RWPE2 (cell line): ENCODE measurements around the gene PRKAG2.
A peak's percentile ranks its signal among the peaks of the same experiment; 100 is the strongest.
"Not testable (repeated sequence)": the region's sequence is repeated elsewhere in the genome, so short reads cannot be mapped to it uniquely, and the experiment has no call there.

ENCODE experiments used
- ATAC-seq: fragments of 200-7000 bp; cut with Tn5 transposase; 3 replicates; pipeline ENCODE4 v1.9.1; 2021; ENCODE audit warnings: low read depth
- DNase-seq: peaks from one replicate; pipeline ENCODE4 v3.0.0-alpha.2; 2020; ENCODE audit warnings: low spot score
- H3K27ac ChIP-seq: fragments of 450-650 bp; 2 replicates; pipeline ENCODE4 v1.5.1; 2017; ENCODE audit warnings: mild to moderate bottlenecking; ENCODE audit not compliant: poor library complexity, severe bottlenecking
- H3K27me3 ChIP-seq: fragments of 250-450 bp; sonication (Bioruptor Pico); 2 replicates; pipeline ENCODE4 v1.5.1; 2021; ENCODE audit warnings: mild to moderate bottlenecking, moderate library complexity; ENCODE audit not compliant: insufficient read depth, poor library complexity, severe bottlenecking
- H3K36me3 ChIP-seq: fragments of 250-450 bp; sonication (Bioruptor Pico); 2 replicates; pipeline ENCODE4 v1.5.1; 2020; ENCODE audit warnings: low read depth, mild to moderate bottlenecking, moderate library complexity
- H3K4me1 ChIP-seq: fragments of 250-450 bp; sonication (Bioruptor Pico); 2 replicates; pipeline ENCODE4 v1.5.1; 2021; ENCODE audit warnings: mild to moderate bottlenecking, moderate library complexity; ENCODE audit not compliant: insufficient read depth, poor library complexity, severe bottlenecking
- H3K4me3 ChIP-seq: fragments of 250-450 bp; sonication (Bioruptor Pico); 2 replicates; pipeline ENCODE4 v1.5.1; 2021; ENCODE audit warnings: mild to moderate bottlenecking, moderate library complexity; ENCODE audit not compliant: severe bottlenecking
- H3K9me3 ChIP-seq: fragments of 250-450 bp; sonication (Bioruptor Pico); 2 replicates; pipeline ENCODE4 v1.5.1; 2021; ENCODE audit warnings: mild to moderate bottlenecking, moderate library complexity; ENCODE audit not compliant: severe bottlenecking
- TF ChIP-seq, protein P1 (sequence below): fragments of 450-650 bp; IDR thresholded peaks from one replicate; pipeline ENCODE4 v1.5.1; 2017; ENCODE audit warnings: mild to moderate bottlenecking, moderate library complexity; ENCODE audit not compliant: poor library complexity, severe bottlenecking

Gene PRKAG2

DNA sequence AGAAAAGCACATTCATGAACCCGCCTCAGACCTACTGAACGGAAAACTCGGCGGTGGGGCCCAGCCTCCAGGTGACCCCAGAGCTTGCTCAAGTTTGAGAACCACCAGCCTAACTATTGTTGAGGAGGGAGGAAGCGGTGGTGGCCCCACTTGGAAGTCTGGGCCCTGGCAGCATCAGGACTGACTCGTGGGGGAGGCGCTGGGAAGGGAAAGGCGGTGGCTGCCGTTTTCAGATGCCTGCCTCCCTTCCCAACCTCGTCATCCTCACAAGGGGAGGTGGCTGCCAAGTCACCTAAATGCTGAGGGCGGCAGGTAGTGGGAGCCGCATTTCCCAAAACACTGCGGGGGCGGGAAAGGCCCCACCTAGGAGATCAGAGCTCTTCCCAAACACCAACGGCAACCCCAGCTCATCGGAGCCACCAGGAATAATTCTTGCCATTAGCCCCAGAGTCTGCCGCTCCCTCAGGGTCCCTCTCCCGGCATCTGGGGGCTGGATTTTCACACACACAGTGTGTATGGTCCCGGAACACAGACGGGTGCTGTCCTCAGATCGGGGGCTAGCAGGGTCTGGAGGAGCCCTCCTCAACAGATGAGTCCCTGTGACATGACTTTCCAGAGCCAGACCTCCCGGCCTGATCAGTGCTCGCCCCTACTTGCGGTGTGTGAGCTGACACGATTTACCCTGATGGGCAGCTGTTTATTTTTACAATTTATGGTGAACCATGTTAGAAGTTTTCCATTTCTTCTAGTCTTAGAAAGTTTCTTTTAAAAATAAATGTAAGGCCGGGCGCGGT, 31.3 kb downstream of the PRKAG2 start:
- H3K27me3 ChIP-seq = no peaks in the 10 kb centered on the region
- TF ChIP-seq, protein P1, sequence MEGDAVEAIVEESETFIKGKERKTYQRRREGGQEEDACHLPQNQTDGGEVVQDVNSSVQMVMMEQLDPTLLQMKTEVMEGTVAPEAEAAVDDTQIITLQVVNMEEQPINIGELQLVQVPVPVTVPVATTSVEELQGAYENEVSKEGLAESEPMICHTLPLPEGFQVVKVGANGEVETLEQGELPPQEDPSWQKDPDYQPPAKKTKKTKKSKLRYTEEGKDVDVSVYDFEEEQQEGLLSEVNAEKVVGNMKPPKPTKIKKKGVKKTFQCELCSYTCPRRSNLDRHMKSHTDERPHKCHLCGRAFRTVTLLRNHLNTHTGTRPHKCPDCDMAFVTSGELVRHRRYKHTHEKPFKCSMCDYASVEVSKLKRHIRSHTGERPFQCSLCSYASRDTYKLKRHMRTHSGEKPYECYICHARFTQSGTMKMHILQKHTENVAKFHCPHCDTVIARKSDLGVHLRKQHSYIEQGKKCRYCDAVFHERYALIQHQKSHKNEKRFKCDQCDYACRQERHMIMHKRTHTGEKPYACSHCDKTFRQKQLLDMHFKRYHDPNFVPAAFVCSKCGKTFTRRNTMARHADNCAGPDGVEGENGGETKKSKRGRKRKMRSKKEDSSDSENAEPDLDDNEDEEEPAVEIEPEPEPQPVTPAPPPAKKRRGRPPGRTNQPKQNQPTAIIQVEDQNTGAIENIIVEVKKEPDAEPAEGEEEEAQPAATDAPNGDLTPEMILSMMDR = no peak
- no peaks in the 10 kb centered on the region for H3K9me3 ChIP-seq
- no peaks in the 10 kb centered on the region for H3K36me3 ChIP-seq
- H3K4me1 ChIP-seq = no peaks in the 10 kb centered on the region
- no peak for ATAC-seq
- no peak overlapping the region for H3K27ac ChIP-seq
- H3K4me3 ChIP-seq = no peak overlapping the region
- DNase-seq = no peak

DNA sequence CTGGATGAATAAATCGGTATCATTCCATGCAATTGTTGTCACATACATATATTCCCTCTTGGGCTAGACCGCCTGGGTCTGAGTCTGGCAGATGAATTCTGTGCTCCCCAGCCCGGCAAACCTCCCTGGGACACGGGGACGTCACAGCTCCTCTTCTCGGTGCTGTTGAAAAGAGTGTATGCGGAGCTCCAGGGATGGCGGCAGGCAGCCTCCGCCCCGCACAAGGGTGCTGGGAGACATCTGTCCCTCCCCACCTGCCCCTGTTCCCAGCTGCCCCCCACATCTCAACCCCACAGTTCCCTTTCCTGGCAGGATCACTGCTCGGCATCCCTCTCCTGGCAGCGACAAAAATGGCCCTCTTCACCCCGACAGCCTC, 32.1 kb downstream of the PRKAG2 start:
- H3K4me1 ChIP-seq = no peaks in the 10 kb centered on the region
- no peak overlapping the region for H3K27ac ChIP-seq
- no peaks in the 10 kb centered on the region for H3K27me3 ChIP-seq
- no peak overlapping the region for H3K4me3 ChIP-seq
- no peak for ATAC-seq
- TF ChIP-seq, protein P1 = no peak
- peak; percentile 20 for DNase-seq
- H3K9me3 ChIP-seq = no peaks in the 10 kb centered on the region
- H3K36me3 ChIP-seq = no peaks in the 10 kb centered on the region

DNA sequence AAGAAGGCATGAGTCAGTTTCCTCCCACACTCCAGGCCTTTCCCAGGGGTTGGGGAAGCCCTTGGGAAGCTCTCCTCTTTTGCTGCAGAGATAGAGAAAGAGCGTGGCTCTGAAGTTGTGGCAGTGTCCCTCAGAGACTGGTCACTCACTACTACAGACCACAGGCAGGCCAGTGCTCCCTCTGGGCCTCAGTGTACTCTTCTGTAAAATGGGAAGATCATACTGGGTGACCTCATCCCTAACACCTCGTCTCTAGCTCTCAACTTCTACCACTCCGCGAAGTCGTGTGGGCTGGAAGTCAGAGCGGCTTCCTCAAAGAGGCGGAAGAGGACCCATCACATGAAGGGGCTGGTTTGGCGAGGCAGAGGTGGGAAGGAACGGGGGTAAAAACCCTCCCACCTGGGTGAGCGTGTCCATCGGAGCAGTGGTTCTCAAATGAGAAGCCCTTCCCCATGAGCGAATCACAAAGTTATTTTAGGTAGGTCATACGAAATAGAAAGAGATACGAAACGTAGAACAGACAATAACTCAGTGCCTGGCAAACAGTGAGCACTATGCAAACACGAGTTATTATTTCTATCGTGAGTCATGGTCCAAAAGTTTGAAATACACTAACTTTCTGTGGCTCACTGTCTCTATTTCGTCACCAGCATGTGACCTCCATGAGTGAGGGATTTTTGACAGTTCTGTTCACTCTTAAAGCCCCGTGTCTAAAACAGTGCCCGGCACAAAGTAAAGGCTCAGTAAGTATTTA, 32.7 kb downstream of the PRKAG2 start:
- Histone ChIP-seq H3K9me3 (no peaks in the 10 kb centered on the region), H3K4me3 (no peak overlapping the region), H3K27me3 (no peaks in the 10 kb centered on the region), H3K4me1 (no peaks in the 10 kb centered on the region), H3K36me3 (no peaks in the 10 kb centered on the region), H3K27ac (no peak overlapping the region)
- DNase-seq (peak; percentile 46), ATAC-seq (peak; percentile 84)
- TF ChIP-seq, protein P1 = no peak

DNA sequence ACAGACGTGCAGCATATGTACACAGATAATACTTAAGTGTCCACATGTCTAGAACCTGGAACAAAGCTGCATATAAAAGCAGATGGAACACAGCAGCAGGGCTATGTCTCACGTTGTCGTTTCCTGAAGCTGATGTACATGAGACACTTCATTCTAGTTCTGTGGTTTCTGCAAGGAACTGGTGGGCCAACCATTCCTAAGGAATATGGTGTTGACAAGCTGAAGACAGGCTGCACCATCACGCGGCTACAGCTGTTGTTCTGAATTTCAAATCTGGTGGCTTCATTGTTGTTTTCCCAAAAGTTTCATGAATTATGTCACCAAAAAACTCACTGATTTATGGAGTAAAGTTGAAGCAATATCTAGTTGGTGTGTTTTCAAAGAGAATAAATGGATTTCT, 33.7 kb downstream of the PRKAG2 start:
- no peak overlapping the region for H3K27ac ChIP-seq
- H3K4me3 ChIP-seq = no peak overlapping the region
- TF ChIP-seq, protein P1 = no peak
- no peaks in the 10 kb centered on the region for H3K9me3 ChIP-seq
- peak; percentile 2 for DNase-seq
- no peaks in the 10 kb centered on the region for H3K4me1 ChIP-seq
- H3K27me3 ChIP-seq = no peaks in the 10 kb centered on the region
- ATAC-seq = no peak
- H3K36me3 ChIP-seq = no peaks in the 10 kb centered on the region

DNA sequence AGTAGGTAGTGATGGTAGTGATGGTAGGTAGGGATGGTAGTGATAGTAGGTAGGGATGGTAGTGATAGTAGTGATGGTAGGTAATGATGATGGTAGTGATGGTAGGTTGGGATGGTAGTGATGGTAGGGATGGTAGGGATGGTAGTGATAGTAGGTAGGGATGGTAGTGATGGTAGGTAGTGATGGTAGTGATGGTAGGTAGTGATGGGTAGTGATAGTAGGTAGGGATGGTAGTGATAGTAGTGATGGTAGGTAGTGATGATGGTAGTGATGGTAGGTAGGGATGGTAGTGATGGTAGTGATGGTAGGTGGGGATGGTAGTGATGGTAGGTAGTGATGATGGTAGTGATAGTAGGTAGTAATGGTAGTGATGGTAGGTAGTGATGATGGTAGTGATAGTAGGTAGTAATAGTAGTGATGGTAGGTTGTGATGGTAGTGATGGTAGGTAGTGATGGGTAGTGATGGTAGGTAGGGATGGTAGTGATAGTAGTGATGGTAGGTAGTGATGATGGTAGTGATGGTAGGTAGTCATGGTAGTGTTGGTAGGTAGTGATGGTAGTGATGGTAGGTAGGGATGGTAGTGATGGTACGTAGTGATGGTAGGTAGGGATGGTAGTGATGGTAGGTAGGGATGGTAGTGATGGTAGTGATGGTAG, 35.4 kb downstream of the PRKAG2 start:
- H3K36me3 ChIP-seq, H3K27me3 ChIP-seq, H3K27ac ChIP-seq, H3K9me3 ChIP-seq, H3K4me3 ChIP-seq, DNase-seq, H3K4me1 ChIP-seq, ATAC-seq: not testable (repeated sequence)
